Motor neuron (in vitro differentiated cells): ENCODE data around the gene SDF2. TPM values are rescaled to one million over a fixed set of nuclear protein-coding genes. Genes with fewer than 3 reads are reported as not detected.

Experiments used
- total RNA-seq, 8 experiments: library from RNA; unstranded; fragments of 300-600 nt; gene quantifications; 2 replicates each; pipeline versions ENCODE4 v1.2.3 to v1.2.4, GENCODE V29; 2022

Gene SDF2
- total RNA-seq, 8 experiments from 2014 or later: 39.5 to 79.9 (median 47.5) TPM

Other genes starting within 250 kb of the SDF2 start
- gene SLC13A2, start 188.3 kb downstream of the SDF2 start, total RNA-seq: under 1 TPM in 4 of 8 experiments, not detected in 4; 0.09 to 1.00 (median 0.40) TPM
- under 1 TPM in 5 of 8 experiments, not detected in 3; 0.08 to 0.73 (median 0.66) TPM for gene FOXN1, start 155.6 kb downstream of the SDF2 start, total RNA-seq
- 10 to 100 TPM; 12.6 to 77.8 (median 39.2) TPM for gene UNC119, start 109.3 kb downstream of the SDF2 start, total RNA-seq
- 10 to 100 TPM; 39.0 to 56.7 (median 49.2) TPM for gene PIGS, start 90.4 kb downstream of the SDF2 start, total RNA-seq
- gene ALDOC, start 85.0 kb downstream of the SDF2 start, total RNA-seq: 100 to 1,000 TPM in 1 of 8 experiments, 10 to 100 TPM in 7; 15.3 to 104 (median 33.1) TPM
- gene SPAG5, start 62.9 kb downstream of the SDF2 start, total RNA-seq: 10 to 100 TPM in 4 of 8 experiments, 1 to 10 TPM in 4; 2.3 to 65.8 (median 9.8) TPM
- 10 to 100 TPM in 6 of 8 experiments, 1 to 10 TPM in 2; 4.0 to 34.1 (median 15.6) TPM for gene RSKR, start 47.7 kb downstream of the SDF2 start, total RNA-seq
- 100 to 1,000 TPM in 2 of 8 experiments, 10 to 100 TPM in 6; 36.7 to 124 (median 57.8) TPM for gene BLTP2, start 16.7 kb downstream of the SDF2 start, total RNA-seq
- 100 to 1,000 TPM in 2 of 8 experiments, 10 to 100 TPM in 6; 23.1 to 109 (median 45.0) TPM for gene SUPT6H, start 299 bp upstream of the SDF2 start, total RNA-seq
- 10 to 100 TPM in 2 of 8 experiments, 1 to 10 TPM in 5, under 1 TPM in 1; 0.66 to 10.4 (median 5.7) TPM for gene PROCA1, start 50.0 kb upstream of the SDF2 start, total RNA-seq
- 10 to 100 TPM in 7 of 8 experiments, 1 to 10 TPM in 1; 9.4 to 91.5 (median 44.4) TPM for gene RAB34, start 56.0 kb upstream of the SDF2 start, total RNA-seq
- 1,000 to 10,000 TPM; 1,065 to 1,674 (median 1,567) TPM for gene RPL23A, start 58.1 kb upstream of the SDF2 start, total RNA-seq
- gene TLCD1, start 64.3 kb upstream of the SDF2 start, total RNA-seq: 10 to 100 TPM in 3 of 8 experiments, 1 to 10 TPM in 5; 3.4 to 38.3 (median 7.5) TPM
- 1 to 10 TPM; 1.6 to 9.2 (median 3.2) TPM for gene NEK8, start 66.9 kb upstream of the SDF2 start, total RNA-seq
- gene TRAF4, start 82.1 kb upstream of the SDF2 start, total RNA-seq: 10 to 100 TPM; 38.4 to 86.7 (median 67.7) TPM
- gene FAM222B, start 180.9 kb upstream of the SDF2 start, total RNA-seq: 10 to 100 TPM in 5 of 8 experiments, 1 to 10 TPM in 3; 3.1 to 16.8 (median 11.1) TPM
- gene ERAL1, start 193.1 kb upstream of the SDF2 start, total RNA-seq: 10 to 100 TPM; 19.0 to 56.8 (median 26.9) TPM
- 10 to 100 TPM; 22.2 to 61.3 (median 39.7) TPM for gene FLOT2, start 235.8 kb upstream of the SDF2 start, total RNA-seq
- 10 to 100 TPM in 4 of 8 experiments, 1 to 10 TPM in 4; 2.2 to 14.4 (median 11.1) TPM for gene DHRS13, start 241.2 kb upstream of the SDF2 start, total RNA-seq